ENCODE data around the gene MTX2. TPM values are rescaled to one million over a fixed set of nuclear protein-coding genes. Genes with fewer than 3 reads are reported as not detected.

Gene MTX2
- polyA plus RNA-seq, 1 experiment, result 17.7 TPM

GRCh38 chr2:176272870-176273459 lies 3.7 kb downstream of the MTX2 start:
- H3K36me3 ChIP-seq (ENCODE audit: control insufficient read depth, insufficient read depth, low read length), result no peaks in the 10 kb centered on the region
- no peak for DNase-seq (ENCODE audit: low read depth)
- no peak overlapping the region for H3K4me3 ChIP-seq (ENCODE audit: low read depth, low read length)
- POLR2A ChIA-PET, result no interaction called here
- no peak for TF ChIP-seq CTCF (IDR thresholded peaks at IDR 0.05; ENCODE audit: insufficient read depth, low read depth, low read length)
- H3K27me3 ChIP-seq (ENCODE audit: control insufficient read depth, insufficient read depth, low read length), result no peaks in the 10 kb centered on the region
- CTCF ChIA-PET, result no interaction called here

- ChIA-PET CTCF (no interaction called here), POLR2A (no interaction called here)
These were observed 9.7 kb downstream of the MTX2 start for GRCh38 chr2:176278927-176279326.

GRCh38 chr2:176280156-176280555 lies 10.9 kb downstream of the MTX2 start:
- POLR2A ChIA-PET, result no interaction called here
- no peaks in the 10 kb centered on the region for H3K27me3 ChIP-seq (ENCODE audit: control insufficient read depth, insufficient read depth, low read length)
- H3K4me3 ChIP-seq (ENCODE audit: low read depth, low read length), result no peak overlapping the region
- DNase-seq (ENCODE audit: low read depth), result no peak
- TF ChIP-seq CTCF (IDR thresholded peaks at IDR 0.05; ENCODE audit: insufficient read depth, low read depth, low read length), result no peak
- CTCF ChIA-PET, result no interaction called here
- H3K36me3 ChIP-seq (ENCODE audit: control insufficient read depth, insufficient read depth, low read length), result no peaks in the 10 kb centered on the region

More at GRCh38 chr2:176278927-176279326, 9.7 kb downstream of the MTX2 start:
- Histone ChIP-seq H3K36me3 (ENCODE audit: control insufficient read depth, insufficient read depth, low read length) (no peaks in the 10 kb centered on the region), H3K4me3 (ENCODE audit: low read depth, low read length) (no peak overlapping the region), H3K27me3 (ENCODE audit: control insufficient read depth, insufficient read depth, low read length) (no peaks in the 10 kb centered on the region)
- DNase-seq (ENCODE audit: low read depth), result no peak
- no peak for TF ChIP-seq CTCF (IDR thresholded peaks at IDR 0.05; ENCODE audit: insufficient read depth, low read depth, low read length)

- H3K36me3 ChIP-seq (ENCODE audit: control insufficient read depth, insufficient read depth, low read length), result no peaks in the 10 kb centered on the region
- POLR2A ChIA-PET, result no interaction called here
- CTCF ChIA-PET, result no interaction called here
- H3K27me3 ChIP-seq (ENCODE audit: control insufficient read depth, insufficient read depth, low read length), result no peaks in the 10 kb centered on the region
- peak; percentile 63 for DNase-seq (ENCODE audit: low read depth)
- H3K4me3 ChIP-seq (ENCODE audit: low read depth, low read length), result no peak overlapping the region
- no peak for TF ChIP-seq CTCF (IDR thresholded peaks at IDR 0.05; ENCODE audit: insufficient read depth, low read depth, low read length)
These were observed 11.8 kb downstream of the MTX2 start for GRCh38 chr2:176280867-176281658.

- no peak for TF ChIP-seq CTCF (IDR thresholded peaks at IDR 0.05; ENCODE audit: insufficient read depth, low read depth, low read length)
- ChIA-PET CTCF (no interaction called here), POLR2A (no interaction called here)
- Histone ChIP-seq H3K4me3 (ENCODE audit: low read depth, low read length) (no peak overlapping the region), H3K36me3 (ENCODE audit: control insufficient read depth, insufficient read depth, low read length) (no peaks in the 10 kb centered on the region), H3K27me3 (ENCODE audit: control insufficient read depth, insufficient read depth, low read length) (no peaks in the 10 kb centered on the region)
- DNase-seq (ENCODE audit: low read depth), result no peak
These were observed 14.2 kb downstream of the MTX2 start for GRCh38 chr2:176283291-176284068.
